H9 (cell line): ENCODE data around the gene PIAS1. TPM values are rescaled to one million over a fixed set of nuclear protein-coding genes. Genes with fewer than 3 reads are reported as not detected.

ENCODE experiments used
- DNase-seq: peaks from one replicate; pipeline ENCODE4 v3.0.0-alpha.2; 2017
- H2AFZ ChIP-seq: one replicate; pipeline ENCODE4 v1.6.1; 2013; ENCODE audit warnings: mild to moderate bottlenecking, low read length, control low read depth, moderate library complexity
- H2AK5ac ChIP-seq: 2 replicates; pipeline ENCODE4 v1.6.1; 2013; ENCODE audit warnings: low read length, control low read depth, mixed read lengths; ENCODE audit not compliant: insufficient read length
- H2BK120ac ChIP-seq: one replicate; pipeline ENCODE4 v1.6.1; 2013; ENCODE audit warnings: low read depth, mild to moderate bottlenecking, low read length, control low read depth, inconsistent platforms; ENCODE audit not compliant: poor library complexity, severe bottlenecking
- H2BK12ac ChIP-seq: 2 replicates; pipeline ENCODE4 v1.6.1; 2013; ENCODE audit warnings: low read length, control low read depth, mixed read lengths, low read depth; ENCODE audit not compliant: insufficient read length
- H2BK15ac ChIP-seq: 2 replicates; pipeline ENCODE4 v1.6.1; 2013; ENCODE audit warnings: low read depth, low read length, control low read depth
- H2BK20ac ChIP-seq: one replicate; pipeline ENCODE4 v1.6.1; 2013; ENCODE audit warnings: low read depth, mild to moderate bottlenecking, low read length, control low read depth, inconsistent platforms; ENCODE audit not compliant: poor library complexity, severe bottlenecking
- H2BK5ac ChIP-seq: 2 replicates; pipeline ENCODE4 v1.6.1; 2013; ENCODE audit warnings: low read length, control low read depth, mixed read lengths; ENCODE audit not compliant: insufficient read length
- H3K14ac ChIP-seq: 2 replicates; pipeline ENCODE4 v1.6.1; 2013; ENCODE audit warnings: low read length, control low read depth; ENCODE audit not compliant: insufficient read depth
- H3K18ac ChIP-seq: 2 replicates; pipeline ENCODE4 v1.6.1; 2013; ENCODE audit warnings: low read depth, mild to moderate bottlenecking, mixed read lengths, low read length, control low read depth; ENCODE audit not compliant: insufficient read length
- H3K23ac ChIP-seq: 2 replicates; pipeline ENCODE4 v1.6.1; 2013; ENCODE audit warnings: low read length, control low read depth, mixed read lengths, low read depth; ENCODE audit not compliant: insufficient read length
- H3K23me2 ChIP-seq: 2 replicates; pipeline ENCODE4 v1.6.1; 2013; ENCODE audit warnings: low read depth, mild to moderate bottlenecking, mixed read lengths, low read length, control low read depth; ENCODE audit not compliant: insufficient read length, poor library complexity, severe bottlenecking
- H3K27ac ChIP-seq: 2 replicates; pipeline ENCODE4 v1.5.1; 2013; ENCODE audit warnings: low read length, control low read depth, mixed read lengths, low read depth; ENCODE audit not compliant: insufficient read length
- H3K27me3 ChIP-seq: 2 replicates; pipeline ENCODE4 v1.6.1; 2013; ENCODE audit warnings: low read length, control low read depth, inconsistent platforms; ENCODE audit not compliant: insufficient read depth
- H3K4ac ChIP-seq: 2 replicates; pipeline ENCODE4 v1.6.1; 2013; ENCODE audit warnings: low read depth, mild to moderate bottlenecking, control low read depth, inconsistent platforms, low read length, moderate library complexity
- H3K4me1 ChIP-seq: 2 replicates; pipeline ENCODE4 v1.6.1; 2013; ENCODE audit warnings: low read length, control low read depth, inconsistent platforms; ENCODE audit not compliant: insufficient read depth
- H3K4me2 ChIP-seq: 2 replicates; pipeline ENCODE4 v1.6.1; 2013; ENCODE audit warnings: low read length, control low read depth, mixed read lengths; ENCODE audit not compliant: insufficient read length, insufficient read depth
- H3K56ac ChIP-seq: 2 replicates; pipeline ENCODE4 v1.6.1; 2013; ENCODE audit warnings: low read depth, mild to moderate bottlenecking, mixed read lengths, low read length, control low read depth; ENCODE audit not compliant: insufficient read length
- H3K79me1 ChIP-seq: 2 replicates; pipeline ENCODE4 v1.6.1; 2013; ENCODE audit warnings: low read depth, mild to moderate bottlenecking, moderate library complexity, low read length, control low read depth, inconsistent platforms; ENCODE audit not compliant: insufficient read depth, poor library complexity, severe bottlenecking
- H3K79me2 ChIP-seq: 2 replicates; pipeline ENCODE4 v1.6.1; 2013; ENCODE audit warnings: low read length, control low read depth, inconsistent platforms; ENCODE audit not compliant: insufficient read depth
- H3K9ac ChIP-seq: 2 replicates; pipeline ENCODE4 v1.6.1; 2013; ENCODE audit warnings: low read length, control low read depth, mixed read lengths; ENCODE audit not compliant: insufficient read length; ENCODE audit errors: extremely low read depth
- H3K9me3 ChIP-seq: one replicate; pipeline ENCODE4 v1.6.1; 2013; ENCODE audit warnings: low read depth, low read length, inconsistent platforms; ENCODE audit not compliant: control insufficient read depth
- H3T11ph ChIP-seq: one replicate; pipeline ENCODE4 v1.6.1; 2013; ENCODE audit warnings: mild to moderate bottlenecking, low read length, control low read depth, inconsistent platforms
- H4K20me1 ChIP-seq: one replicate; pipeline ENCODE4 v1.6.1; 2013; ENCODE audit not compliant: control insufficient read depth, insufficient read length, insufficient read depth
- H4K5ac ChIP-seq: 2 replicates; pipeline ENCODE4 v1.6.1; 2013; ENCODE audit warnings: low read depth, mild to moderate bottlenecking, mixed read lengths, low read length, control low read depth; ENCODE audit not compliant: insufficient read length
- H4K8ac ChIP-seq: replicated peaks from 2 replicates; pipeline ENCODE4 v1.6.1; 2013; ENCODE audit warnings: low read length, control low read depth, mixed read lengths, low read depth; ENCODE audit not compliant: insufficient read length
- H4K91ac ChIP-seq: 2 replicates; pipeline ENCODE4 v1.6.1; 2013; ENCODE audit warnings: low read depth, mild to moderate bottlenecking, moderate library complexity, mixed read lengths, low read length, control low read depth; ENCODE audit not compliant: insufficient read length
- H3K27ac Mint-ChIP-seq, 3 experiments: 2 replicates in 2 of 3; 3 replicates in 1 of 3; pipeline ENCODE4 v1.8.0; 2020 to 2021; ENCODE audit warnings: mixed read lengths in 3 of 3, mild to moderate bottlenecking in 1 of 3, moderate library complexity in 1 of 3
- H3K27me3 Mint-ChIP-seq: 2 replicates; pipeline ENCODE4 v1.8.0; 2021; ENCODE audit warnings: low read depth, mild to moderate bottlenecking, moderate library complexity, mixed read lengths
- H3K36me3 Mint-ChIP-seq, 3 experiments: 2 replicates in 2 of 3; 3 replicates in 1 of 3; pipeline ENCODE4 v1.8.0; 2020 to 2021; ENCODE audit warnings: low read depth in 3 of 3, mixed read lengths in 3 of 3; ENCODE audit not compliant: insufficient read depth in 1 of 3
- H3K4me1 Mint-ChIP-seq, 2 experiments: 2 replicates each; pipeline ENCODE4 v1.8.0; 2020; ENCODE audit warnings: mixed read lengths in 2 of 2
- H3K4me3 Mint-ChIP-seq, 2 experiments: 2 replicates in 1 of 2; 3 replicates in 1 of 2; pipeline ENCODE4 v1.8.0; 2020 to 2021; ENCODE audit warnings: mild to moderate bottlenecking in 2 of 2, mixed read lengths in 2 of 2, moderate library complexity in 1 of 2
- H3K9me3 Mint-ChIP-seq, 2 experiments: 2 replicates in 1 of 2; 3 replicates in 1 of 2; pipeline ENCODE4 v1.8.0; 2020; ENCODE audit warnings: mild to moderate bottlenecking in 2 of 2, mixed read lengths in 2 of 2, moderate library complexity in 1 of 2
- CTCF ChIP-seq: fragments of 200-600 bp; sonication (generic); conservative IDR thresholded peaks from 3 replicates; pipeline ENCODE4 v1.8.0; 2021; ENCODE audit warnings: antibody characterized with exemption, mild to moderate bottlenecking
- WGBS: extraction: QIAGEN DNeasy Blood & Tissue Kit; methylation state at CpG from one replicate; pipeline ENCODE4 v1.1.7; 2013; ENCODE audit warnings: missing lambda C conversion rate, low lambda C conversion rate, mixed read lengths; ENCODE audit not compliant: insufficient read length; ENCODE audit errors: extremely low coverage; 5-methylcytosine and 5-hydroxymethylcytosine counted together
- total RNA-seq: library from RNA; stranded (reverse); gene quantifications from 2 replicates; pipeline ENCODE4 v1.2.1, GENCODE V29; 2021

The PIAS1 gene
- total RNA-seq, 1 experiment from 2014 or later, result 31.1 TPM

- Histone ChIP-seq H3K4me1 (no peaks in the 10 kb centered on the region), H3K14ac (no peak overlapping the region), H2BK5ac (no peak overlapping the region), H2BK120ac (no peak overlapping the region), H3K27me3 (no peaks in the 10 kb centered on the region), H4K91ac (no peak overlapping the region), H4K8ac (no peak overlapping the region), H3T11ph (no peak overlapping the region), H4K20me1 (no peaks in the 10 kb centered on the region), H4K5ac (no peak overlapping the region), H3K27ac (no peak overlapping the region), H3K79me1 (no peaks in the 10 kb centered on the region), H3K4me2 (no peak overlapping the region), H3K9me3 (no peaks in the 10 kb centered on the region), H3K18ac (no peak overlapping the region), H2BK15ac (no peak overlapping the region), H2AK5ac (no peak overlapping the region), H3K79me2 (no peaks in the 10 kb centered on the region), H3K56ac (no peak overlapping the region), H3K23ac (no peak overlapping the region), H2AFZ (no peak overlapping the region), H3K4ac (no peak overlapping the region), H2BK20ac (no peak overlapping the region), H3K9ac (no peak overlapping the region), H3K23me2 (no peaks in the 10 kb centered on the region), H2BK12ac (no peak overlapping the region)
- Mint-ChIP-seq H3K27me3 (no peaks in the 10 kb centered on the region; the same call in 1 of the 2 replicates), H3K9me3 (peaks cover 4 to 13% of the 10 kb centered on the region in 2 experiments), H3K4me3 (no peak overlapping the region), H3K4me1 (peaks cover 5 to 8% of the 10 kb centered on the region in 2 experiments; a peak in 2 of 4 replicates), H3K36me3 (peaks cover 0 to 1% (median 0%) of the 10 kb centered on the region in 3 experiments; a peak in 1 of 7 replicates), H3K27ac (no peak overlapping the region)
- DNase-seq, result no peak
- no peak for TF ChIP-seq CTCF
- no CpG with 5 or more reads among the region's 3 CpGs for WGBS
Observed at GRCh38 chr15:68042855-68043222, 11.3 kb upstream of the PIAS1 start.
